ENCODE measurements around the gene IL12B.
"Not testable (repeated sequence)": the region's sequence is repeated elsewhere in the genome, so short reads cannot be mapped to it uniquely, and the experiment has no call there.

The IL12B gene

DNA sequence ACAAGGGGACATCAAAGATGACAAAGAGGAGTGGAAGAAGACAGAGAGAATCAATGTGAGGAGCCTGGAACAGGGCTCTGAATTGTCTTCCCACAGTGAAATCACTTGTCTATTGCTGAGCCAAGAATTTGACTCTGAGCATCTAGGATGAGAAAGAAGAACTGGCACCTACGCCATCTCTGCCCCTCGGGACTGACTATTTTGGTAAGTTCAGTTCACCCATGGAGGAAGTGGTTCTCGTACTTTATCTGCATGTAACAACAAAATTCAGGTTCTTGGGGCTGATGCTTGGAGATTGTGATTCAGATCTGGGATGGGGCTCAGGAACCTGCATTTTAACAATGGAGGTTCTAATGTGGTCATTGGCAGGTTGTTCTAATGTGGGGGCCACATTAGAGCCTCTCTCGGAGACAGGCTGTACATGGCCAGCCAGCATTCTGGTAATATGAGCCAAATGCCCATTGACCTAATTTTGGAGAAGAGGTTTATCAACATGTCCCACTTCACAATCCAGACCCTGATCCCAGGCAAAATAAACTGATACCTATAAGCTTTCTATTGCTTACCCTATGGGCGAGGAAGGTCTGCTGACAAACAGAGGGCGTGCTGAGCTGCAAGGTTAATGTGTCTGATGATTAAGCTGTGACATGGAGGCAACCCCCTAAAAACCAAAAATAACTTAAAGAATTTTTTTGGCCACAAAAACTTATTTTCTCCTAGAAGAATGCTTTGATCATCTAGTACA is 2.7 kb upstream of the IL12B start:
- no peak for DNase-seq

GRCh38 chr5:159331093-159331973 is 1.0 kb upstream of the IL12B start:
- peak; percentile 71 for DNase-seq

DNA sequence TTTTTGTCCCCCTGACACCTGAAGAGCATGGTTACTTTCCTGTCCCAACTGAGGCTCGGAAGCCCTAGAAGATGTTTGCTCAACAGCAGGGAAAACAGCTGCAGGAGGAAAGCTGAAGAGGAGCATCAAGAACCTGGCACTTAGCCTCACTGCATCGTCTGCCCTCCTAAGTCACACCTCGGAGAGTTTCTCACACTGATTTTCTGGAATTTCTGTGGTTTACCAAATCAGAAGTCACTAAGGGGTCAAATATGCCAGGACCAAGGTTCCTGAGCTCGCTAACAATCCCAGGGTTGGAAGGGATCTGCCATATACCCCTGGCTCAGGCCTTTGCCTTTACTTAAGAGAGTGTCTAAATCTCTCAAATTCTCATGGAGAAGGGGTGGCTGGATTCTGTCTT is 5.3 kb downstream of the IL12B start:
- DNase-seq: no peak

DNA sequence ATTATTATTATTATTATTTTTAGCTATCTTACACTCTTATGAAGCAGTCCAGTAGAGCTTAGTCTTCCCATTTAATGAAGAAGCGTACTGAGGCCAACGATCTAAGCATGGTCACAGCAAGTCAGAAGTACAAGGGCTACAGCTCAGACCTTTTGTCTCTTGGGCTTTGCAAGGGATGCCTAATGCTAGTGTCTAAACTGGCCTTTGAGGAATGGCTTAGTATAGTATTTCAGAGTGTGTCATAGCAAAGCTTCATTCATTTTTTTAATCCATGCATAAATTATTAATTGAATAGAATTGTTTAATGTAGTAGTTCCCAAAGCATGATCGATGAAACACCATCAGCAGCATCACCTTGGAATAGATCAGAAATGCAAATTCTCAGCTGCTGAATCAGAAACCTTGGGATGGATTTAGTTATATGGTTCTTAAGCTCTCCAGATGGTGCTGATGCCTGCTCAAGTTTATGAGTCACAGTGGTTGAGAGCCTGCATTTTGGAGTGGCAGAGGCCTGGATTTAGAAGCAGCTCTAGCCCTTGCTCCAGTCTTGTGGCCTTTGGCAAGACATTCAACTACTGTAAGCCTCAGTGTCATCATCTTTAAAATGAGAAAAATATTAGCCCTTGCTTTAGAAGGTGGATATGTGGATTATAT is 6.1 kb downstream of the IL12B start:
- no peak for DNase-seq

DNA sequence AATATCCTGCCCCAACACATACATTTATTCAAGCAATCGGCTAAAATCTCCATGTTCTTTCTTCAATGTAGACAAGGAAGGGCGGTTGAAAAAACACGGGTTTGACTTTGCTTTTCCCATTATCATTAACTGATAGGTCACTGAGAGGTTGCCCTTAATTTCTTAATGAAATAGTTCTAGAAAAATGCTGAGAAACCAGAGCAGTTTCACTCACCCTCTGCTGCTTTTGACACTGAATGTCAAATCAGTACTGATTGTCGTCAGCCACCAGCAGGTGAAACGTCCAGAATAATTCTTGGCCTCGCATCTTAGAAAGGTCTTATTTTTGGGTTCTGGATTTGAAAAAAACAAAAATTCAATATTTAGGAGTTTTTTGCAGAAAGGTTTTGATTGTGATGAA is 8.1 kb downstream of the IL12B start:
- no peak for DNase-seq

DNA sequence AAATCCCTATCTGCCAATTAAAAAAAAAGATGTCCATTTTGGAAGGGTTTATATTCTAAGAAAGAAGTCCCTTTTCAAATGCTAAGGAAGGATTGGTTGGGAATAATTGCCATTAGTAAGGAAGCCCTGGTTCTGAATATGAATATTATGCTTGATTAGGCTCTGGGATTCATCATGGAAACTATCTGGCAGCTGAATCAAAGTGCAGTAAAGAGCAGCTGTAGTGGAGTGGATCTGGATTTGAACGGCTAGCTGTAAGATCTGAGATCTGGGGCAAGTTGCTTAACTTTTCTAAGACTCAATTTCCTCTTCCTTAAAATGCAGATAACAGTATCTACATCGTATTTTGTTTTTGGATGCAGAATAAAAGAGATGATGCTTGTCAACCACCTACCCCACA is 10.5 kb downstream of the IL12B start:
- DNase-seq: no peak

GRCh38 chr5:159319363-159319762 is 10.9 kb downstream of the IL12B start:
- no peak for DNase-seq

DNA sequence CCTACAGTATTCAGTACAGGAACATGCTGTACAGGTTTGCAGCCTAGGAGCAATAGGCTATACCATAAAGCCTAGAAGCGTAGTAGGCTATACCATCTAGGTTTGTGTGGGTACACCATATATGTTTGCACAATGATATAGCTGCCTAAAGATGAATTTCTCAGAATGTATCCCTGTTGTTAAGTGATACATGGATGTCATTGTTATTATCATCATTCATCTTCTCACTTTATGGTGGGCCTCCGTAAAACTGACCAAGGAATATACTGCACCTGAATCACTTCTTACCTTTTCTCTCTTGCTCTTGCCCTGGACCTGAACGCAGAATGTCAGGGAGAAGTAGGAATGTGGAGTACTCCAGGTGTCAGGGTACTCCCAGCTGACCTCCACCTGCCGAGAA is 11.8 kb downstream of the IL12B start:
- DNase-seq: no peak

- DNase-seq: no peak
Observed at GRCh38 chr5:159317849-159318248, 12.4 kb downstream of the IL12B start.

- DNase-seq: no peak
Observed at GRCh38 chr5:159316519-159317383, 13.5 kb downstream of the IL12B start.

- no peak for DNase-seq
Observed at GRCh38 chr5:159313197-159313596, 17.1 kb downstream of the IL12B start.

DNA sequence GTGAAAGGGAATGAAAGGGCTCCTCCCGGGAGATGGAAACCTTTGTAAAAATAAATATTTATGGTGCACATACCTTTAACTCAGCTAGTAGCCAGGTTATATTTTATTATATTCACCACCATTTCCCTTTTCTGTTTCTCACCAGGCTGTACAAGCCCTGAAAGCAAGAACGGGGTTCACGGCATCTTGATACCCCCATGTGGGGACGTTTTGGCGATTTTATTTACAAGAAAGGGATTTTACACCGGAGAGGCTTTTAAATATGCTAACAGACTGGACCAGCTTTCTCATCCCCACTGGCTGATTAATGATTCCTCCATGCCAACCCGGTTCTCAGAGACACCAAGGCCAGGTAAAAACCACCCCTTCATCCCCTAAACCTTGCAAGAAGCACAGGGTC is 19.2 kb downstream of the IL12B start:
- DNase-seq: no peak

- peak; percentile 24 for DNase-seq
Observed at GRCh38 chr5:159310511-159310910, 19.8 kb downstream of the IL12B start.

- DNase-seq: no peak
Observed at GRCh38 chr5:159309689-159310433, 20.4 kb downstream of the IL12B start.

GRCh38 chr5:159304961-159305595 is 25.2 kb downstream of the IL12B start:
- no peak for DNase-seq

GRCh38 chr5:159303286-159303685 is 27.0 kb downstream of the IL12B start:
- no peak for DNase-seq

- DNase-seq: not testable (repeated sequence)
Observed at GRCh38 chr5:159301929-159302860, 28.1 kb downstream of the IL12B start.

DNA sequence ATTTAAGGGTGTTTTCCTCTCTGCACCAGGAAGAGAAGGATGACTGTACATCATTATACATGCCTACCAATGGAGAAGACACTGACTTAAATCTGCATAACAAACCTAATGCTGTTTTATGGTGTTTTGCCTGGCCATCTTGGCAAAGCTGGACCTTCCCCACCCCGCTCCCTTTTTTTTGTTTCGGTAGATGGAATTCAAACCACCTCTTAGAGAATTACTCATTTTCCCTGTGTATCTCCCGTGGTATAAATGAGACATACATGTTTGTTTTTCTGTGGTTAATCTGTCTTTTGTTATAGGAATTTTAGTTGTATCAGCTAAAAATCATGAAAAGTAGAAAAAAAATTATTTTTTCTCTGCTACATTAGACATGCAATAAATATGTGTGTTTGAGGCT is 28.8 kb downstream of the IL12B start:
- no peak for DNase-seq

GRCh38 chr5:159297300-159297699 is 33.0 kb downstream of the IL12B start:
- not testable (repeated sequence) for DNase-seq

DNA sequence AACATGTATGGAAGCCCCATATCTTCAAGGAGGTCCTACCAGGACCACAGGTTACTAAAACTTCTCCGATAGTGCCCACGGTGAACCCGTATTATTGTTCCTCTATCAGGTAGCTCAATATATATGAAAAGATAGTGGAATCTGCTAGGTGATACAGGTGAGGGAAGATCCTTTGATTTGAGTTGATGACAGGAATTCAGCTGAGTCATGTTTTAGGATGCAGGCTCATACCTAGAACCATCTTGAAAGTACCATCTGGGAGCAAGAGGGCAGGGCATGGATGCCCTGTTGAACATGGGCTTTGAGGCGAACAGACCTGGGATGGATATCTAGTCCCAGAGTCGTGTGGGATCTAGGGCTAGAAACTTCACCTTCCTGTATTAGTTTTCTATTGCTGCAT is 35.4 kb downstream of the IL12B start:
- DNase-seq: no peak

All from right hindlimb (tissue), 1 donor.